CD1c-positive myeloid dendritic cell (primary cell): ENCODE results near the gene ZNF764.

Experiments
- DNase-seq: peaks from one replicate; pipeline ENCODE4 v3.0.0-alpha.2; 2016; ENCODE audit errors: extremely low spot score

The ZNF764 gene

GRCh38 chr16:30570636-30571444 is 12.7 kb upstream of the ZNF764 start:
- DNase-seq, result no peak

GRCh38 chr16:30569746-30570635 is 11.8 kb upstream of the ZNF764 start:
- peak; percentile 27 for DNase-seq

GRCh38 chr16:30569281-30569680 is 11.1 kb upstream of the ZNF764 start:
- DNase-seq, result no peak

GRCh38 chr16:30567991-30568638 is 9.9 kb upstream of the ZNF764 start:
- DNase-seq, result peak; percentile 81

- DNase-seq, result peak; percentile 48
Observed at GRCh38 chr16:30567160-30567990, 9.2 kb upstream of the ZNF764 start.

- DNase-seq, result no peak
Observed at GRCh38 chr16:30566531-30566930, 8.4 kb upstream of the ZNF764 start.

- DNase-seq, result no peak
Observed at GRCh38 chr16:30565984-30566383, 7.8 kb upstream of the ZNF764 start.

- DNase-seq, result no peak
Observed at GRCh38 chr16:30565526-30565925, 7.4 kb upstream of the ZNF764 start.

- DNase-seq, result no peak
Observed at GRCh38 chr16:30562021-30562420, 3.8 kb upstream of the ZNF764 start.

- peak; percentile 24 for DNase-seq
Observed at GRCh38 chr16:30561089-30561816, 3.1 kb upstream of the ZNF764 start.

- DNase-seq, result peak; percentile 49
Observed at GRCh38 chr16:30559690-30560089, 1.5 kb upstream of the ZNF764 start.

GRCh38 chr16:30558789-30559377 is 709 bp upstream of the ZNF764 start:
- DNase-seq, result no peak

- DNase-seq, result no peak
Observed at GRCh38 chr16:30557707-30557956, 542 bp downstream of the ZNF764 start.

- no peak for DNase-seq
Observed at GRCh38 chr16:30556125-30556473, 2.1 kb downstream of the ZNF764 start.

GRCh38 chr16:30555315-30556124 is 2.7 kb downstream of the ZNF764 start:
- DNase-seq, result no peak

GRCh38 chr16:30554557-30555314 is 3.4 kb downstream of the ZNF764 start:
- no peak for DNase-seq

GRCh38 chr16:30553393-30553899 is 4.7 kb downstream of the ZNF764 start:
- DNase-seq, result peak; percentile 39

GRCh38 chr16:30552956-30553355 is 5.2 kb downstream of the ZNF764 start:
- no peak for DNase-seq

- peak; percentile 42 for DNase-seq
Observed at GRCh38 chr16:30551781-30552180, 6.4 kb downstream of the ZNF764 start.
